Measurements from ENCODE around the gene RLIM.
"Not testable (repeated sequence)": the region's sequence is repeated elsewhere in the genome, so short reads cannot be mapped to it uniquely, and the experiment has no call there.

Gene RLIM, protein sequence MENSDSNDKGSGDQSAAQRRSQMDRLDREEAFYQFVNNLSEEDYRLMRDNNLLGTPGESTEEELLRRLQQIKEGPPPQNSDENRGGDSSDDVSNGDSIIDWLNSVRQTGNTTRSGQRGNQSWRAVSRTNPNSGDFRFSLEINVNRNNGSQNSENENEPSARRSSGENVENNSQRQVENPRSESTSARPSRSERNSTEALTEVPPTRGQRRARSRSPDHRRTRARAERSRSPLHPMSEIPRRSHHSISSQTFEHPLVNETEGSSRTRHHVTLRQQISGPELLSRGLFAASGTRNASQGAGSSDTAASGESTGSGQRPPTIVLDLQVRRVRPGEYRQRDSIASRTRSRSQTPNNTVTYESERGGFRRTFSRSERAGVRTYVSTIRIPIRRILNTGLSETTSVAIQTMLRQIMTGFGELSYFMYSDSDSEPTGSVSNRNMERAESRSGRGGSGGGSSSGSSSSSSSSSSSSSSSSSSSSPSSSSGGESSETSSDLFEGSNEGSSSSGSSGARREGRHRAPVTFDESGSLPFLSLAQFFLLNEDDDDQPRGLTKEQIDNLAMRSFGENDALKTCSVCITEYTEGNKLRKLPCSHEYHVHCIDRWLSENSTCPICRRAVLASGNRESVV

DNA sequence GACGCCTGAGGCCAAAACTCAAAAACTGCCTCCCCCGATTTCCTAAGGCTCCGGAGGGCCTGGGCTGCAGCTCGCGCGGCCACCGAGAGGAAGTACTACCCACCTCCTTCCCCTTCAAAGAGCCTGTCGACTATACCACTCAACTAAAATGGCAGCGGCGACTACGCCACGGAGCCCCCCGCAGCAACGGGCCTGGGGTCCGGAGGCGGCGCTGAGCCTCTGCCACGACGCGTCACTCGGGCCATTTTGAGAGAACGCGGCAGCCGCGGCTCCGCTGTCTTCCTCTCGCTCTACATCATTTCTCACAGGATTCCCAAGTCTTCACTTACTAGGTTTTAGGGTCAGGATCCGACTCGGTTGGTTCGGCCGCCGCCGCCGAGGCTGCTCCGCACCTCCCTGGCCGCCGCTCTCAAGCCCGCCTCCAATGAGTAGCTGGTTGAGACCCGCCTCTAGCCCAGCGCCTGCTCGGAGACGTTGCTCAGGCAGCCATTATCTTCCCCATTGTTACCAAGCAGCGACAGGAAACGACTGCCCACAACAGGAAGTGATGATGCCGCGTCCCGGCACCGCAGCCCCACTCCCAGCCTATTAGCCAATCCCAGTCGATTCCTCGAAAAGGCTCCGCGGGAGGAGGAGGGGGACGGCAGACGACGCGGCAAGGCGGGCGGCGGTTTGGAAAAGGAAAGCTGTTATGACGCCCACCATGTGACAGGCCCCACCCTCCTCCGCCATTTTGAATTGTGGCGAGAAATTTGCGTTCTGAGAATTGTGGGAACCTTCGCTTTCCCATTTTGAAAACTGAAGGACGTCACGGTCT is at the start of gene RLIM:
RLIM (minus strand) TSS at position 532 of the 817 bp plus-strand sequence. CDS start 18,647 bp downstream, outside the sequence.
- peak; percentile 98 for DNase-seq

DNA sequence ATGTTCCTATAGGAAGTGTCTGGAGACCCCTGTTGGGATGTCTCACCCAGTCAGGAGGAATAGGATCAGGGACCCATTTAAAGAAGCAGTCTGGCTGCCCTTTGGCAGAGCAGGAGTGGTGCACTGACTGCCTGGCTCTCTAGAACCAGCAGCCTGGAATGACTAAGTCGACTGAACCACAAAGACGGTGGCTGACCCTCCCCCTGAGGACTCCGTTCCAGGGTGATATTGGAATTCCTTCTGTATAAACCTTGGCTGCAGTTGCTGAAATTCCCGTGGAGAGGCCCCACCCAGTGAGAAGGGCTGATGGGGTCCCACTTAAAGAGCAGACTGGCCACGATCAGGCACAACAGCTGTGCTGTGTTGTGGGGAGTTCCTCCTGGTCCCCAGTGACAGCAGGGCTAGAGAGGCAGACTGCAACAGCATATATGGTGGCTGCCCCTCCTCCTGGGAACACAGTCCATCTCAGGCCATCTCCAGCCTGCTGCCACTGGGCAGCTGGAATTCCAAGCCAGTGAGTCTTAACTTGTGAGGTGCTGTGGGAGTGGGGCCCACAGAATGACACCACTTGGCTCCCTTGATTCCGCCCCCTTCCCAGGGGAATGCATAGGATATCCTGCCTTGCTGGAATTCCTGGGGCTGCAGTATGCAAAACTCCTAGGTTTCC is 41.8 kb upstream of the RLIM start:
- no peak for DNase-seq

DNA sequence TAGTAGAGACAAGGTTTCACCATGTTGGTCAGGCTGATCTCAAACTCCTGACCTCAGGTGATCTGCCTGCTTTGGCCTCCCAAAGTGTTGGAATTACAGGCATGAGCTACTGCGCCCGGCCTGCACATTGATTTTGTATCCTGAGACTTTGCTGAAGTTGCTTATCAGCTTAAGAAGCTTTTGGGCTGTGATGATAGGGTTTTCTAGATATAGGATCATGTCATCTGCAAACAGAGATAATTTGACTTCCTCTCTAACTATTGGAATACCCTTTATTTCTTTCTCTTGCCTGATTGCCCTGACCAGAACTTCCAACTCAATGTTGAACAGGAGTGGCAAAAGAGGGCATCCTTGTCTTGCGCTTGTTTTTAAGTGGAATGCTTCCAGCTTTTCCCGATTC is 40.5 kb upstream of the RLIM start:
- not testable (repeated sequence) for DNase-seq

DNA sequence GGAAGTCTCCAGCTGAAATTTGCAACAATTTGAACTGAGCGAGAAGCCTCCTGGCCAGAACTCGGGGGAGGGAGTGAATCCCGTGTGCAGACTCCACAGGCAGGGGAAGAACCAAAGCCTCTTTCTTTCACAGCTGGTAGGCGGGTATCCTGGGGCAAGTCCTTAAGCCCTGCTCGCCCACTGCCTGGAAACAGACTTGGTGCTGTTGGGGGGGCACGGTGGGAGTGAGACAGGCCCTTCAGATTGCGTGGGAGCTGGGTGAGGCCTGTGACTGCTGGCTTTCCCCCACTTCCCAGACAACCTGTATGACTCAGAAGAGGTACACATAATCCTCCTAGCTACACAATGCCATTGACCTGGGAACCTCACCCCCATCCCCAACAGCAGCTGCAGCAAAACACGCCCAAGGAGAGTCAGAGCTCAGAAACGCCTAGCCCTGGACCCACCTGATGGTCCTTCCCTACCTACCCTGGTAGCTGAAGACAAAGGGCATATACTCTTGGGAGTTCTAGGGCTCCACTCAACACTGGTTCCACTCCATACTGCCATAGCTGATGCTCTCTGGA is 22.4 kb upstream of the RLIM start:
- no peak for DNase-seq

DNA sequence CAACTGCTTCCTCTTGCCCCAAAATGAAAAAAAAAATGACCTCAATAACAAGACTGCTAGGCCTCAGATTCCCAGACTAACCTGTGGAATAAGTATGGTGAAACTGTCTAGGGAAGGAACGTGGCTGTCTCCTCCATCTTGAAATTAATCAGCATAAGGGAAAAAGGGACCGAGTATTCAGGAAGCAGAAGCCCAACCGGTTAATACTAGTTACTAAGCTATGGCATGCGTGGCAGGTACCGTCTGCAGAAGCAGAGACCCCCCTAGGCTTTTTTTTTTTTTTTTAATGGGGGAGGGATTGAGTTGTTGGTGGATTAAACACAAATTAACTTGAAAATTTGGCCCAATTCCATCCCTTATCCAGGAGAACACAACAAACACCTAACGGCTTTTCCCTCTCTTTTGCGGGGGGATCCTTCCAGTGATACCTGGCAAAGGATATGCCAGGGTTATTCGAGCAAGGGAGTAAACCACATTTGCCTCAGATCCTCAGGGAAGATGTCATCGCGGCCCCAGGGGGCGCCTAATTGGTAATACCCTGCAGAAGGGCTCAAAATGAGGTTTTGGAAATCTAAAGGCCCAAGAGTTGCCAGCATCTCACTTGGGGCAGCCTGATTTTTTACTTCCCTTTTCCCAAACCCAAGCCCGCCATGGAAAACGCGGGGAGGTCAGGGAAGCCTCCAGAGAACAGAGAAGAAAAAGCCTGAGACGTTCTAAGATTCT is 893 bp downstream of the RLIM start:
- DNase-seq = peak; percentile 55

DNA sequence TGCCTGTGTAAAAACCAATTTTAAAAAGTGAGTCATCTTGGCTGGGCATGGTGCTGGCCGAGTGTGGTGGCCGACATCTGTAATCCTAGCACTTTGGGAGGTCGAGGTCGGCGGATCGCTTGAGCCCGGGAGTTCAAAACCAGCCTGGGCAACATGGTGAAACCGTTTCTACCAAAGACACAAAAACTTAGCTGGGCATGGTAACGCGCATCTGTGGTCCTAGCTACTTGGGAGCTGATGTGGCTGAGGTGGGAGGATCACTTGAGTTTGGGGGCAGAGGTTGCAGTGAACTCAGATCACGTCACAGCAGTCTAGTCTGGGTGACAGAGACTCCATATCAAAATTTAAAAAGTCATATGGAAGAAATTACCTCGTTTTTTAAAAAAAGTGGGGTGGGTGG is 7.6 kb downstream of the RLIM start:
- DNase-seq = no peak

DNA sequence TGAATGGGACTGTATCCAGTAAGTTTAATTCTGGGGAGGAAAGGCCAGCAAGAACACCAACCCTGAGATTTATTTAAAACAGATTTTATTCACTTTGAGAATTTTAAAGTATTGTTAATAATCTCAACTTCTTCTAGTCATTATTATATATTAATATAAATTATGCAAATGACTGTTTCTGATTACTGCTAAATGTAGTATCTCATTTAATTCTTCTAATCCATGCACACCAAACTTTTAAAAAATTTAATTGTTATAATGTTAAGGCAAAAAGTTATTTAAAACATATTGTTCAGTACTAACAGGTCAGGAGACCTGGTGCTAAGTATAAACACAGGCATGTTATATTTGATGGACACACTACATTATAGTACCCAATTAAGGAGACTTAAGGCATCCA is 8.1 kb downstream of the RLIM start:
- DNase-seq = no peak

DNA sequence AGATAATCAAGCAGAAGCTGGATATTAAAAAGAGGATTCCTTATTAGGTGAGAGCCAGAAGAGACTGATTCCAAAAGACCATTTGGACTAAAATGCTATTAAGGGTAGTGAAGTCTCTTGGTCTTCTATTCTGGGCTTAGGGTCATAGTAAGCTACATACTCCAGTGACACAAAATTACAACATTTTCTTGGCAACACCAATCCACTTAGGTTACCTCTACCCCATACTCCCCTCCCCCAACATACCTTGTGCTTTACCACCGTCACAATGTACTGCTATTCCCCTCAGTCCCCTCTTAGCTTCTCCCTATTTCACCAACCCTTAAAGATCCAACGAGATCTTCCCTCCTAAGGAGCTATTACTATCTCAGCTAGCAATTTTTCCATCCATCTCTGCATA is 11.4 kb downstream of the RLIM start:
- no peak for DNase-seq

DNA sequence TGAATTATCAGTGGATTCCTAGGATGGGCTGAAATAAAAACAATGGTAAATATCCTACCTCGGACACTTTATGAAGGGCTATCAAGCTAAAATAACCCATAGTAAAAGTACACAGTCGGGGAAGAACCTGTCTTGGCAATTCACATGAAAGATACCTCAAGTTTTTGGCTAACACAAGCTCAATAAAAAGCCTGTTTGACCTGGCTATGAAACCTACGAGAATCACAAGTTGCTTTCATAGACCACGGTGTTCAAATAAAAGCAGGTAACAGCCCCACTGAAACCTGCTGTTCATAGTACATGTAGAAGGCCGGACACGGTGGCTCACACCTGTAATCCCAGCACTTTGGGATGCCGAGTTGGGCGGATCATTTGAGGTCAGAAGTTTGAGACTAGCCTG is 12.3 kb downstream of the RLIM start:
- no peak for DNase-seq

DNA sequence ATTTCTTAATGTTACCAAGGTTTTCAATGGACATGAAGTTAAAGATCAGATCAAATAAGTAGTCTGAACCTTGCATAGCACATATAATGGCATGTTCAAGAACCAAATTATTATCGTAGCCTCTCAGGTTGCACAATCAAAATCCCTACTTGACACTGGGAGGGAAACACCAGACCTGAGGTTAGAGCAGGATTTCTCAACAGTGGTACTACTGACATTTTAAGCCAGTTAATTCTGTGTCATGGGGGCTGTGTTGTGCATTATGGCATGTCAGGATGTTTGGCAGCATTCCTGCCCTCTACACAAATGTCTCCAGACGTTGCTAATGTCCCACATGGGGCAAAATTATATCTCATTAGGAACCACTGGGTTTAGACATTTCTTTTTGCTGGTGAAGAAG is 20.8 kb downstream of the RLIM start:
- DNase-seq = no peak

DNA sequence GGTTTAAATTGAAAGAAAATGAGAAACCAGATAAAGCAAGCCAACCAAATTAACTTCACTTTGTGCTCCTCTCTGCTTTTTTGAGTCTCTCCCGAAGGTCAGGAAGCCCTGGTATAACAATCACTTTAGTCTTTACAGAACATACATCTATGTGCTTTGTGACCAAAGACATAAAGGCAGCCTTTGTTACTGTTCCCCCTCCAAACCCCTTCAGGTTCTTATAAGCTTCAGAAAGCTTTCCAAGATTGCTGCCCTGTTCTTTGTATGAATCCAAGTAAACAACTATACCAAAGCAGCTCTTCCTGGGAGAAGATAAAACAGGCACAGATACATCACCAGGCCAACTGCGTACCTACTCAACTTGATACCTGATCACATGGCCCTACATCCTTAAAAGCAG is 28.7 kb downstream of the RLIM start:
- DNase-seq = no peak

DNA sequence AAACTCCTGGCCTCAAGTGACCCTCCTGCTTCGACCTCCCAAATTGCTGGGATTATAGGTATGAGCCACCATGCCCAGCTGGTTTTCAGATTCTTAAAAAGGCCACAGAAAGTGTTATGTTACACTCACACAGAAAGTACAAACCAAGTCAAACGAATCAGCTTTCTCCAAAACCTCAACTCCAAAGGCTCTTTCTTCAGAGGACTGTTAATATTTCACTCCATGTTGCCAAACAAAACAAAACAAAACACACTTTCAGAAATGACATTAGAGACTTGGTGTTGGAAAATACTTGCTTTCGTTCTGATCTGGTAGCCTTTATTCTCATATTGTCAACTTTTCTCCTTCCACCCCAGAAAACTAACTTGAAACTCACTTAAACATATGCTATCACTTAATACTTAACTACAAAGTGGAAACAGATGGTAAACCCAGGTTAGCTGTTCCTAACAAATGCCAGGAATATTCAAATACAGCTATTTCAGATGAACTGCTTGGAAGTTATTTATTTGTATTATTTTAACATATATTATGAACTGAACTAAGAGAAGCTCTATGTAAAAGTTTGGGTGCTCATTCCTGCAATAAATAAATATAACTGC is 34.7 kb downstream of the RLIM start:
- no peak for DNase-seq

DNA sequence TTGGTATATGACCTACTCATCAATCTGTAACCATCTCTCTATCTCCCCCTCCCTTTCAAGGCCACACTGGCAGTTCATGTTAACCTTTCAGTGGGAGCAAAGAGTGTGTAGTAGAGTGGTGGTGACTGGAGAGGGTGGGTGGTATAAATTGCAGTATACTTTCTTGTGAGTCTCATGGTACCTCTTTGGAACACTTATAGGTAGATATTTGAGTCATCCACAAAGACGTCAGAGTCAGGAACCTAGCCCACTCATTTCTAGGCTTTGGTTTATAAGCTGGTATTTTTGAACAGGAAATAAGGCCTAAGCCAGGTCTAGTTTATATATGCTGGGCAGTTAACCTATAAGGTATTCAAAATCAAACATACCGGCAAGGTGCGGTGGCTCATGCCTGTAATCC is 36.3 kb downstream of the RLIM start:
- no peak for DNase-seq

DNA sequence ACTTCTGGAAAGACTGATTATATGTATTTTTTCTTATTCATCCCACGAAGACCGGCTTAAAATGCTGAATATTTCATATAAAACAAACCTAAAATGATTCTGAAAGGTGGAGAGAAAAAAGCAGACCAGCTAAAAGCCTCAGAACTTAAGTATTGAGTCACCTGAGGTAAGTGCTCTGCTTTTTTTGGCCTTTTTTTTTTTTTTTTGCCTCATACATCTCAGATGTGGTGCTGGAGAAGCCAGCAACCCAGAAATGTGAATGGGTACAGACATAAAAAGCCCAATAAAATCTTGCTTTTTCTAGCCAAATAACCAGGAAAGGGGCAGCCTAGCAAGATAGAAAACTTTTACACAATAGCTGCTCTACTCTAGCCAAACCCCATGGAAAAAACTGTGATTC is 57.0 kb downstream of the RLIM start:
- no peak for DNase-seq

DNA sequence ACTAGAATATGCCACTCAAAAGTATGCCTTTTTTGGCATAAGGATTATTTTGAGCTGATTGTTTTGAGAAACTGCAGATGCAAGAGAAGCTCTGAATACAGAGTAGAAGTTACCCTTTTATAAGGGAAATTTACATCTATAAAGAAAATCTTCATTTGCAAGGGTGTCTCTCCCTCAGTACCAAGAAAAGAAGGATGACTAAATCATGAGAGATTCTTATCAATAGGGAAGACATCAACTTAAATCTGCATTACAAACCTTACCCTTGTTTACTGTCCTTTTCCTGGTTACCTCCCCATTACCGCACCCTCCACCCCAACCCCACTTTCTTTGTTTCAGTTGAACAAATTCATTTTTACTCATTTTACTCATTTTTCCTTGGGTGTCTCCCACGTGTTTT is 62.5 kb downstream of the RLIM start:
- no peak for DNase-seq

DNA sequence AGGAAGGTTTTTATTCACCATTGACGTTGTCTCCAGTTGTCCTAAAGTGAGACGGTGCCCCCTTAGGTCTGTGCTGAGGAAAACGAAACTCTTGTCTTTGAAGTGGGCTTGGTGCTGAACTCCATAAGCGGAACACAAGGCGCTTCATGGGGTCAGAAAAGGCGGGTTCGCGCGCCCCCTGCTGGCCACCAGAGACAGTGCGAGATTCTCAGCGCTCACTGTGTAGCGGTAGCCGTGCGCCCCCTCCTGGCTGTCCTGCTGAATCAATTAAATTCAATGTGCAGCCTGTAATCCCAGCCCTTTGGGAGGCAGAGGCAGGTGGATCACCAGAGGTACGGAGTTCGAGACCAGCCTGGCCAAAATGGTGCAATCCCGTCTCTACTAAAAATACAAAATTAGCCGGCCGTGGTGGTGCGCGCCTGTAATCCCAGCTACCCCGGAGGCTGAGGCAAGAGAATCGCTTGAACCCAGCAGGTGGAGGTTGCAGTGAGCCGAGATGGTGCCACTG is 64.1 kb downstream of the RLIM start:
- peak; percentile 83 for DNase-seq

DNA sequence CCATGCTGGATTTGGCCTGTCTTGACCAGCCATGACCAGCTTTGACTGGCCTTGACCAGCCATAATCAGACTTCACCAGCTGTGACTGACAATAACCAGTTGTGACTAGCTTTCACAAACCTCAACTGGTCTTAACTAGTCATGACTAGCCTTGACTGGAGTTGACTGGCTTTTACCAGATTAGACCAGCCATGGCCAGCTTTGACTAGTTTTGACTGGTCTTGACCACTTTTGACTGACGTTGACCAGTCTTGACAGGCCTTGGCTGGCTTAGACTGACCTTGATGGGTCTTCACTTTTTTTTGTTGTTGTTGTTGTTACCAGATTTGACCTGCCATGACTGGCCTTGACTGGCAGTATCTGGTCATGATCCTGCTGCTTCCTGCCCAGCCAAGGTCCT is 67.4 kb downstream of the RLIM start:
- DNase-seq = no peak

DNA sequence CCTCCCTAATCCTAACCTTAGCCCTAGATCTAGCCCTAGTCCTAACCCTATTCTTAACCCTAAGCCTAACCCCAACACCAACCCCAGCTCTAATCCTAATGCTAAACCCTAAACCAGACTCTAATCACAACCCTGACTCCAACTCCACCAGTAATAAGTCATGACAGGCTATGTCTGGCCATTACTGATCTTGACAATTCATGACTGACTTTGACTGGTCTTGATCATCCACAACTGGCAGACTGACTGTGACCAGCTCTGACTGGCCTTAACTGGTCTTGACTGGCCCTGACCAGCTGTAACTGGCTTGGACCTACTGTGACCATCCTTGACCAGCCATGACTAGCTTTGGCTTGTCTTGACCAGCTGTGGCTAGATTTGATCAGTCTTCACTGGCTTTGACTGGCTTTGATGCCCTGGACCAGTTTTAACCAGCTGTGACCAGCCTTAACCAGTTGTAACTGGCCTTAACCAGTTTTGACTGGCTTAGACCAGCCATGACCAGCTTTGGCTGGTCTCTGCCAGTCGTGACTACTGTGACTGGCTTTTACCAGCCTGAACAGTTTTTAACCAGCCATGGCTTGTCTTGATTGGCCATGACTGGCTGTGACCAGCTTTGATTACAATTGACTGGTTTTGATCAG is 68.4 kb downstream of the RLIM start:
- no peak for DNase-seq

DNA sequence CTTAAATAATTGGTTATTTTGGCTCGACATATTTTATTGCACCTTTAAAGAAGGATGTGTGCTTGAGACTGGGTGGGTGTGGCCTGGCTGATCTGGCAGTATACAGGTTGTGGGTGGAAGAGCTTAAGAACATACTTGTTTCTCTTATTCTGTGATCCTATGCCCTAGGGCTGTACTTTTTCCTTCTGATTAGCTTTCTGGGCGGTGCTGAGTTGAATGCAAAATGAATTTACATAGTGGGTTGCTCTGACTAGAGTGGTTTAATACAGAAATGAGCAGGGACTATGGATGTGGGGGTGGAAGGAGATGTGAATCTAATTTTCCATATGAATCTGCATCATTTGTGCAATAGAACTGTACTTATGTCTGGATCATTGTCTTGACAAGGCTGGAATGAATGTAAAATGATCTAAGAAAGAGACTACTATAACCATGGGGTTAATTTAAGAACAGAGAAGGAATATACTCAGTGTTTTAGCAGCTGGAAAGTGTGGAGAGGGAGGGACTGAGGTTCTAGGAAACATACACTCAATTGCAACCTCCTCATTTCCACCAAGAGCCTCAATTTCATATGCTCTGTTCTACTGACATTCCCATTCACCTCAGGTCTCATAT is 73.7 kb downstream of the RLIM start:
- no peak for DNase-seq

DNA sequence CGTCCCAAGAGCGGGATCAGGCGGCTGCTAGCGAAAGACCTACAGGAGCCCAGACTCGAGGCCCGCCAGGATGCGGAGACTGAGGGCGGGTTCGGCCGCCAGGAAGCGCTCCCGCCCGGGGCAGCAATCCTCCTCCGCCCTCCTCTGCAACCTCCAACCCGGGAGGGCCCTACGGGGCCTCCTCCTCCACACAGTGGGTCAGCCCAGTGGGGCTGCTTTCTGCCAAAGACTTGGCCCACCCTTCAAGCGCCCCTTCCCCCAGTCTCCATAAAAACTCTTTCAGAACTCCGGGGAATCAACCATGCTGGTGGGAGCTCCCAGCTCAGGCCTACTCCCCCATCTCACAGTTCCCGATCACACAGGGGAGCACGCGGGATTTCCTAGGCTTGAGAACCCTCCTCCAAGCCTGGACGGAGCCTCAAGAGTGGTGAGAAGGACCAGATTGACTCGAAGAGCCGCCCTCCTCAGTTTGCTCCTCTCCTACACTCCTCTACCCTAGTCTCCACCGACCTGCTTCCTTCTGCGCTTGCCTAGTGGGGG is 77.5 kb downstream of the RLIM start:
- DNase-seq = peak; percentile 84

Data from DMS53 (cell line).